Dermis blood vessel endothelial cell (primary cell): ENCODE data around the gene TMTC2. TPM values are rescaled to one million over a fixed set of nuclear protein-coding genes. Genes with fewer than 3 reads are reported as not detected.
A peak's percentile ranks its signal among the peaks of the same experiment; 100 is the strongest.

Experiments
- DNase-seq: peaks from one replicate; pipeline ENCODE4 v3.0.0; 2010
- total RNA-seq: library from RNA; depleted of rRNA; stranded (reverse); fragments of >200 nt; gene quantifications from 2 replicates; pipeline ENCODE4 v1.2.3, GENCODE V29; 2014

Gene TMTC2
- total RNA-seq, 1 donor from 2014 or later: 17.9 TPM

DNA sequence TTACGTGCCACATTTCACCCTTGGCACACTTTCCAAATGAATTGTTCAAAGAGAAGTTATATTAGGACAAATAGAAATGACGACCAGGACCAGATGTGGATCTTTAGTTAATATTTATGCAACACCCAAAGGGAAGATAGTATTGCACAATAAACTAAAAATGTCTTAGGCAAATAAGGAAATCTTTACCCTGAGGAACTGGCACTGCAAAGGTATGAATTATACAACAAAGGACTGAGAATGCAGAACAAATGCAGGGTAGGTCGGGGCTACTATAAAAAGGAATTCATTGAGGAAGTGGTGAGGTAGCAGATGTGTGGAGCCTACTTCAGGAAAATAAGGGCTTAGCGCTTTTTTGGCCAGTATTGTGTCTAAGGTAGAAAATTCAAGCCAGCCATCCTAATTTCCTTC, 3.9 kb upstream of the TMTC2 start:
- DNase-seq: no peak

DNA sequence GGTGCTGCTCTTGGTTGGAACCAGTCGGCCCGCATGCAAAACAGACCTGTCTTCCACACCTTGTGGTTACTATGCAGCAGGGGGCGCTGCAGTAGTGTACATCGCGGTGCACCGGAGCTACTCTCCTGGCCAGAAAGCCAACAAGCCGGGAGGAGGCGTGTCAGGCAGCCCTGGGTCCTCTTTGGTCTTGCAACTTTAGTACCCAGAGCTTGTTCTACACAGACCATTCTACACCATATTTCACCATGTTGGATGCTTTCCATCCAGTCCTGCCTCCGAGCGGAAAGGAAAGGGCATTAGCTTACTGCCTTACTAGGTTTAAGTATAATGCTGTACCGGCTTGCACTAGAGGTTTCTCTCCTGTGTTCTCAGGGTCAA, 927 bp upstream of the TMTC2 start:
- DNase-seq: peak; percentile 95

DNA sequence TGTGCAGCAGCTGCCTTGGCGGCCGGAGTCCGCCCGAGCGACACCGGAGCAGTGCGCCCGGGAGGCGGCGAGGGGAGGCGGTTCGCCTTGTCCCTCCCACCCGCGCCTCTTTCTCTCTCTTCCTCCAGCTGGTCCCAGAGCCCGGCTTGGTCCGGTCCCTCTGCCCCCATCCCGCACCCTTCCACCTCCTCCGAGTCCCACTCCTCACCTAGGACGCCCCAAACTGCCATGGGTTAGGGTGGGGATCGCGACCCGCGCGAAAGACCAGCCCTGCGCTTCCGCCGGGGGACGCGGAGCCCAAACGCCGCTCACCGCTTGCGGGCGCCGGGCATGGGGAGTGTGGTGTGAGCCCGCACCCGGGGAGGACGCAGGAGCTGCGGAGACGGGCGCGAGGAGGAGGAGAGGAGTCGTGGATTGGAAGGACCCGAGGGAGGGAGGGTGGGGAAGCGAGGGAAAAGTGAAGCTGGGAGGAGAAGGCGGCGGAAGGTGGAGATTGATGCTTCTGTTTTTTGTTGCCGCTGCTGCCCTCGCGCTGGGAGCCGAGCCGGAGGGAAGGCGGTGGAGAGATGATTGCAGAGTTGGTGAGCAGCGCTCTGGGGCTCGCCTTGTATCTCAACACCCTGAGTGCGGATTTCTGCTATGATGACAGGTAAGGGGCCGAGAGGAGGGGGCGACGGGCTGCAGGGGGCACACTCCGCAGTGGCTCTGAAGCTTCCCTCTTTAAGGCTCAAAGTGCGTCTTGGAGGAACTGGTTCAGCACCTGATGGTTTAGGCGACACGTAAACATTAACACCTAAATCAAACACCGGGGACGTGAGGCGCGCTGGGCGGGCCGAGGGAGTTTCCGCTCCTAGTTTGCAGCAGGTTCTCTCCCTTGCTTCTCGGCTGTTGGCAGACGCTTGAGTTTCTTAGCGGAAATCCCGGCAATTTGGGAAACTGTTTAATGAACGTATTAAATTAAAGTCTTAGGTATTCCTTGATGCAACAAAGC, 610 bp downstream of the TMTC2 start:
- DNase-seq: peak; percentile 24

DNA sequence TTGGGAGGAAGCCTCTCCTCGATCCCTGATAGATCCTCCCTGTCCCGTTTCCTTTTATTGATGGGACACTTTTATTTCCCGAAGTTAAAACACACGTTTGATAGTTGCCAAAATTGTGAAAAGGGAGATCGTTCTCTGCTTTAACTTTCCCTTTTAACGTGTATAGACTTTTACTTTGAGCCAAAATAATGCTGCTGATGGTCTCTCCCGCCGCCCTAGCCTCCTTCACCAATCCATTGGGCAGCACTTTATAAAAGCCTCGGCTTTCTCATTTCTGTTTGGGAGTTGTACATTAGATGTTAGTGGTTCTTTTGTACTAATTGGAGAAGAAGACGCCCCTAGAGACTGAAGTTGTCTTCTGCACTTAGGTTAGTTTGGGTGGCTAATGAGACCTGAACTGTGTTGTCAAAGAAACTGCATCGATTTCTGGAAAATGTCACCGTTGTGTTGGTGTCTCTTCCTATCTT, 1.4 kb downstream of the TMTC2 start:
- DNase-seq: peak; percentile 7

DNA sequence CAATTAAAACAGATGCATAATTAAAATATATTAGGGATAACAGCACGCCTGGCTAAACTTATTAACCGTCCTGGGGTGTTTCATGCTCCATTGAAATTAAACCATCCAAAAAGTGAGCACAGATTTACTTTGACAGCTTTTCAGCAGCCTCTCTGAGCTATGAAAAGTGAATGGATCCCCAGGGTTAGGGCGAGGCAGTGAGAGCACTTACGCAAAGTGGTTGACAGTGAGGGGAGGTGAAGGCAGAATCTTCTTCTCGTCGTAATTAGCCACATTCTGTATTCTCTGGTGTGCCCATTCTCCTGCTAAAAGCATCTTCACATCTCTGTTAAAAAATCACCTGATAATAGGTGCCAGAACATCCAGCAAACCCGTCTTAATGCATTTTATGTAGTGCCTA, 1.9 kb downstream of the TMTC2 start:
- no peak for DNase-seq

DNA sequence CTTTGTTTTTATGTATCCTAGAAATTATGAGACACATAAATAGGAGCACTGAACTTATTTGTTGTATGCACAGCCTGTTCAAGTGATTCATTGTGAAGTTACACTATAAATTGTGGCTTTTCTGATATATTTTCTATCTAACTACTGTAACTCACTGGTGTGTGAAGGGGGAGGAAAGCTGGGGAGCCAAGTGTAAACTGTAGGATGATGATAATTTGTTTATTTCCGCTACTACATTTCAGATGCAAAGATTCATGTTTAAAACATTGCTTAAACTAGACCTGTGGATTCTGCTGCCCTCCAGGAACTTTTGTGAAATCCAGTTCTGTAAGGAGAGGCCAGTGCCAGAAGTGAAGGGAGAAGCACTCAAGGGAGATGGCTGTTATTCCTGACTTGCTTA, 3.3 kb downstream of the TMTC2 start:
- DNase-seq: no peak

DNA sequence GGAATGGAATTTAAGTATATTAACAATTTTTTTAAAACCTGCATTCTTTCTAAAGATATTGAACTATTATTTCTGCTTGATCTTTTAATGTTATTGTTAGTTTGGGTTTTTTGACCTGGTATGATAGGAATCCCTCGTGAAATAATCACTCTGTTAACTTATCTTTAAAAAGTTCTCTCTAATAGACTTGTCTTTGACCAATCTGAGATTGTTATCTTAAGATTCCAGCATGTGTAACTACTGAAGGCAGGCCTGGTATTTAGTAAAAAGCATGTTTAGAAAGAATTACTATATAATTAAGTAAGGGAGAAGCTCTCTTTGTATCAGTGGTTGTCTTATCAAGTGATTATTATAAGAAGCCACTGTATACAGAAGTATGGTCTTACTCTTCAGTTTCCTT, 4.8 kb downstream of the TMTC2 start:
- no peak for DNase-seq

DNA sequence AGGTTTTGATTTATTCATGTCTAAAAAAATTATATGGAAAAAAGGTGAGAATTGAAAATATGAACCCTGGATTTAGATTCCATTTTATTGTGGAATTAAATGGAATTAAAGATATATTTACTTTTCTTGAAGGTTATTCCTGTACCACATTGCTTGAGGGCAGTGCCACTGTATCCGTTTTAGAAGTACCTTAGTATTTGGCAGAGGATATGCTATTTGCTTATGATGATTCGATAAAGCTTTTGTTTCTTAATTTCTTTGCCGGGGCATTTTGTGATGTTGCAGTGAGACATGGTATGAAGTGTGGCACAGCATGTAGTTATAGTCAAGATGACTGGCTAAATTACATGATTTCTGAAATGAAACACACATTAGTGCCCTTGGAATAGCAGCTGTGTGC, 7.6 kb downstream of the TMTC2 start:
- DNase-seq: no peak

DNA sequence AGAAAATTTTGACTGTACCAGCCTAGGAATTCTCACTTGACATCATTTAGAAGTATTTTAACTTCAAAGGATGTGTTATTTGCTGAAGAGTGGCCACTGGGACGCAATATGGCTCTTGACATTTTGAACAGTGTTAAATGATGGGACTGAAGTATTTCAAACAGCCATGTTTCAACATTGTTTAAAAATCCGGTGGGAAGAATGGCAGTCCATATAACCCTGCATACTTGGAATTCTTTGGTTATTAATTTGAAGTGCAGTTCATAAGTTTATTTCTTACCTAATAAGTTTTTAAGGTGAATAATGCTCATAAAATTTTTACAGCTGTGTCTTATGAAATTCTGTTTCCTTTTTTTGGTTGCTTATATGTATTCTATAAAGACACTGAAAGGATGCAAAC, 8.3 kb downstream of the TMTC2 start:
- no peak for DNase-seq

DNA sequence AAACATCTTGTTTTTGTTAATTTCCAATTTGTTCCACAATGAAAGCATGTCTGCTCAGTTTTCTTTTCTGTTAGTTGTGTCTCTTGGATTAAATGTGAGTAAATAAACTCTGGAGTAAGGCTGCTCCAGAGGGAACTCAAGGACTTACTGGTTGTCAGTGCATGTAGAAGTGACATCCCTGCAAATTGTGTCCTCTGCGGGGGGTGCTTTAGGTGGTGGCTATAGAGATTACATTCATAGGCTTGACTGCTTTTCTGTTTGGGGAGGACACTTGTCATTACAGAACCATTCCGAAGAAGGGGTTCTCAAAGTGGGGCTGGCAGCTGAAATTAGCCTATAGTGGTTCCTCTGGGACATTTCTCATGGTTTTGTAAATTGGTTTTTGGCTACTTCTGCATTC, 8.8 kb downstream of the TMTC2 start:
- no peak for DNase-seq

DNA sequence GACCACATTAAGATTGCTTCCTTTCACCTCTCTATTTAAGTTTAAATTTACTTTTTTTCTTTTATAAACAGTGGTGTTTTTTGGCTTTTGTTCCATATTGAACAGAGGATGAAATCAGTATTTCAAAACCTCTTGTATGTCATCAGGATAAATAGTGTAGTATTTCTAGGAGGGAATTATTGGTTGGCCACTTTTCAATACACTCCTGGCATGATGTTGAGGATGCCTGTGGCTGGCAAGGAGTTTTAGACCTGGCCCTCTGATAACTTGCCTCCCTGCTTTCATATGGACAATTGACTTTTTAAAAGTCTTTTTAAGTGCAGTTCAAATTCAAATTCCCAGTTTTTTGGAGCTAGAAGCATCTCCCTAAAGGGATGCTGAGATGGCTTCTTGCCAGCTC, 9.8 kb downstream of the TMTC2 start:
- DNase-seq: no peak

DNA sequence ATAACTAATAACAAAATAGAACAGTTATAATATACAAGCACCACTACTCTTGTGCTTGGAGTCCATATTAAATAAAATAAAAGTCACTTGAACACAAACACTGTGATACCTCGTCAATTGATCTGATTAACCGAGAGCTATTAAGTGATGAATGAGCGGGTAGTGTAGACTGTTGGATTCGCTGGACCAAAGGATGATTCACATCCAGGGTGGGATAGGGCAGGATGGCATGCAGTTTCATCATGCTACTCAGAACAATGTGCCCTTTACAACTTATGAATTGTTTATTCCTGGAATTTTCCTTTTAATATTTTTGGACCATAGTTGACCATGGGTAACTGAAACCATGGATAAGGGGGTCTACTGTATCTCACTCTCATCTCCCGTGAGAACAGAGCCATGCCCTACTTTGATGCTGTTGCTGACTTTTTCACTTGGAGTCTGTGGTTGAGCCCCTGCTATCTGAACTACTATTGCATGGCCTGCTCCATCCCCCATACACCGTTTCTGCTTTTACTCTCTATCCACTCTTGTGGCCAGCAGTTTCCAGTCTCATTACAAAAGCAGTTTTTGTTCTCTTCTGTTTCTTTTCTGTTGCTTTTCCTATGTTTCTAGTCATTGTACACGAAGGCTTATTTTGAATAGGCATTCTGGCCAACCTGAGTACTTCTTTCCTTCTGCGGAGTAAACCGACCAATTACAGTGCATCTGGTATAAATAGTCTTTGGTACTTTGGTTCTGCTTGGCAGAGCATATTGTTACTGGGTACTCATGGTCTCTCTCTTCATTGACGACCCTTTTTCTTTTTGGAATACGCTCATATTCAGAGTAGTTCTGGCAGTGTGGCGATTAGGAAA, 12.2 kb downstream of the TMTC2 start:
- no peak for DNase-seq

DNA sequence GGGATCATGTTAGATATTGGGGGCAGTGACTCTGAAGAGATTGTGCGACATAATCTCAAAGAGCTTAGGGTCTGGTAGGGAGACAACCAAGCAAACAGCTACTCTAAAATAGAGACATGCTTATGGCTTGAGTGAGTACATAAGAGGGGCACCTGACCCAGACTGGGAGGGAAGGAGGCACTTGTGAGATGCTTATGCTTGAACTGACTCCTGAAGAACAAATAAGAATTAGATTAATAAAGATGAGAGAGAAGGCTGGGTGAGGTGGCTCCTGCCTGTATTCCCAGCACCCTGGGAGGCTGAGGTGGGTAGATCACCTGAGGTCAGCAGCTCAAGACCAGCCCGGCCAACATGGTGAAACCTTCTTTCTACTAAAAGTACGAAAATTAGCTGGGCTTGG, 19.1 kb downstream of the TMTC2 start:
- DNase-seq: no peak

DNA sequence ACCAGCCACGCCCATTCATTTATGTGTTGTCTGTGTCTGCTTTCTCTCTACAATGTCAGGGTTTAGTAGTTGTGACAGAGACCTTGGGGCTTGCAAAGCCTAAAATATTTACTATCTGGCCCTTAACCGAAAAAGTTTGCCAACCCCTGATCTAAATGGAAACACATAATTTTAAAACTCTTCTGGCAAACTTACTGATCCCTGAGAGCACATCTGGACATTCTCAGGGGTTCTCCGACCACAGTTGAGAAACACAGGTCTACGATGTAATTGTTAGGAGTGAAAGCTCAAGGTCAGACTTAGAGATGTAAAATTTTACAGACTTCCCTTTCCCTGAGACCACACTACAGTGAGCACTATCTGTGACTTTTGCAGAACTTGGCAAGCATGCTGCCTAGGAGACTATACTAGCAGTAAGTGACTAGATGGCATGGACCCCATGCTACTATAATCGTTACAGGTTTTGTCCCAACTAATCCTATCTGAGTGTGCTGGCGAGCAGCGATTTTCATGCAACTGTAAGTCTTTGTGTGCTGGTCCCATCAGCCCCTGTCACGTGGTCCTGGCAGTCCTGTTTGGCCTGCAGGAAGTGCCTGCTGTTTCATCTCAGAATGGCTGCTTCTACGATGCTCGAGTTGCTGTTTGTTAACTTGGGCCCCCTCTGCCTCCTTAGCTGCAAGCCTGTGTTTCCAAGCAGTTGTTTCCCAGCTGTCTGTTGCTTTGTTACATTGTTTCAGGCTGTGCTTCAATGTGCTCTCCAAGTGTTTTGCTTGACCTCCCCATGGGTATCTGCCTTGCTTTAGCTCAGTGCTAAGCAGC, 21.6 kb downstream of the TMTC2 start:
- DNase-seq: no peak

DNA sequence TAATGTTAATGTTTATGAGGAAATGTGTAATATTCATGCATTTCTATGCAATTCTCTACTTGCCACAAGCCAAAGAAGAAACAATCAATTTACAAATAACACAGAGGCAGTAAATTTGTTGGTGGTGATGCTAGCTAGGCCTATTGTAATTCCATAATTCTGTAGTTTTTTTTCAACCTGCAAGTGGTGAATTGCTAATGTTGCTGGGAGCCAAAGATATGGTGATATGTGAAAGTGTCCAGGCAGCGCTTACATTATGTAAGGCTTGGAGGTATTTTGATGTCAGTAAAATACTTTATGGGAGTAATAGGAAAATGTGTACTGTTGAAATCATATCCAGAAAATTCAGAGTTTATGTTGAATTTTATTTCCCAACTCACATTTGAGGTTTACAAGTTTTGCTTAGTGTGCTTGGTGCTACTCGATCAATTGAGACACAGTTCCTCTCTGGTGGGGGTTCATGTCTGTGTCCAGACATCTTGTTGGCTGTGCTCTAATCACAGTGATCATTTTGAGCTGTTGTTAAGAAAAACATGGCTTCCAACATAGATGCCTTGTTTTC, 23.2 kb downstream of the TMTC2 start:
- no peak for DNase-seq

DNA sequence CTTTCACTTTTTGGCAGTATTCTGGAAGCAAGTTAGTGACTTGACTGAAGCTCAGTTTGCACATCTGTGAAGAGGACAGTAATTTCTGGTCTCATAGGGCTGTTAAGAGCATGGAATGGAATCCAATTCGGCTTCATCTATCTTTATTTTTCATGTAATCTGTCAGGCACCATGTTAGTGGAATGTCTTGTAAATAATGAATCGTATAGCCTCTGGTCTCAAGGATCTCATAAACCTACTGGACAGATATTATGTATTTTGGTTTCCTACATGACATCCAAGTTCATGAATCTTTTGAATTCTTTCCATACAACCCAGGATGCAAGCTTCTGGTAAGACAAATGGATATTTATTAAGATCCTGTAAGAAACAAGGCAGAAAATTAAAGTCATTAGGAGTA, 24.0 kb downstream of the TMTC2 start:
- DNase-seq: no peak

DNA sequence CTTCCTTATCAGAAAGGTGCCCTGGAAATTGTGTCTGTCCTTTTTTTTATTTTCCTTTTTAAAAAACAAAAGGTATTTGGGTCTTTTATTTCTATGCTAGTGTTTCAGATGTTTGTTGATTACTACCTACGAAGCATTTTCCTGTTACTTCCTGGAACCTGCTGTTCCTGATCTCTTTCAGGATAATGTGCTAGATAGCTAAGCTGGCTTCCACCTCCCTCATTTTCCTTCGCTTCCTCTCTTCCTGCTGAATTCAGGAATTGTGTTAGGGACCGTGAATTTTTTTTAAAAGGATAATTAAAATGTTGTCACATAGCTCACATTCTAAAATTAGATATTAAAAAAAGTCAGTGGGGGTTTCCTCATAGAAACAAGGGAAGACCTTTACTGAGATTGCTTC, 27.7 kb downstream of the TMTC2 start:
- no peak for DNase-seq

DNA sequence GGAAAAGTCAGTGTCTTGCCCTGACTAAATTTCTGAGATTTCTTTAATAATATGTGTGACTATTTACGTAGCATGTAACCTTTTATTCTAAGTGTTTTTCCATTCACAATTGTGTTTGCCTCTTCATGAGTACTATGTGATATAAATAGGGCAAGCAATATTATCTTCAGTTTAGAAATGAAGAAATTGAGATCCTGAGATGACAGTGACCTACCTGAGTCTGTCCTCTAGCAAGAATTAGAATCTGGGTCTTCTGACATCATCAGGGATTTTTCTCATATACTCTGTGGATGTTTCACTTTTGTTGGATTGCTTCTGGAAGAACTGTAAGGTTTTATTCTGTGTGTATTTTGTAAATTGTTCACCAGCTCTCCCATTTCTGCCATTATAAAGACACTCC, 35.0 kb downstream of the TMTC2 start:
- no peak for DNase-seq

DNA sequence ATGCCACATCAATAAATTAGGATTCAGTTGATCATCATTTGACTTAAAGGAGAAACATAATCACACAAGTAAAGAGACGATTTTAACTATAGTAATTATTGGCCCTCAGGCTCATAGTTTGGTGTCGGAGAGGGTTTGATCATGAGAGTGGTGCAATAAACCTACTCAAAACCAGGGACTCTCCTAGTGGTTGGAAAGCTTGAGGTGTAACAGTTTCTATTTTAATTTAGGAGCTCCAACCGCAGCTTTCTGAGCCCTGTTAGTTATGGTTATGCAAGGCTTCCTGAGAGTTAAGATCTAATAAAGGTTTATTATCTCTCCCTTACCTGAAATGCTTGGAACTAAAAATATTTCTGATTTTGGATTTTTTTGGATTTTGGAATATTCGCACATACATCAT, 36.4 kb downstream of the TMTC2 start:
- no peak for DNase-seq

DNA sequence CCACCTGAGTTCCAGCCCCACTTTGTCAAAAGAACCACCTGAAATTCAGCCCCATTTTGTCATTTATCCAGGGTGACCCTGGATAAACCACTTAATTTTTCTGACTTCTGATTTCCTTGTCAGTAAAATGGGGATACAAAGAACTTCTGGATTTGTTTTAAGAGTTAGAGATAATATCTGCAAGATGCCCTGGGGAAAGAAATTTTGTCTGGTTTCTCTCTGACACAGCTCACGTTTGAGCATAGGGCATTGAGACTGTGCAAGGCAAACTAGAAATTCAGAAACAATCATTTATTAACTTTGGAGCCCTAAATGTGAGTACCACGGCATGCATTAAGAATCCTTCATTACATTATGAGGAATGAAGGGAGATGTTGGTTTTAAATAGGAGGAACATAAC, 37.2 kb downstream of the TMTC2 start:
- DNase-seq: no peak

DNA sequence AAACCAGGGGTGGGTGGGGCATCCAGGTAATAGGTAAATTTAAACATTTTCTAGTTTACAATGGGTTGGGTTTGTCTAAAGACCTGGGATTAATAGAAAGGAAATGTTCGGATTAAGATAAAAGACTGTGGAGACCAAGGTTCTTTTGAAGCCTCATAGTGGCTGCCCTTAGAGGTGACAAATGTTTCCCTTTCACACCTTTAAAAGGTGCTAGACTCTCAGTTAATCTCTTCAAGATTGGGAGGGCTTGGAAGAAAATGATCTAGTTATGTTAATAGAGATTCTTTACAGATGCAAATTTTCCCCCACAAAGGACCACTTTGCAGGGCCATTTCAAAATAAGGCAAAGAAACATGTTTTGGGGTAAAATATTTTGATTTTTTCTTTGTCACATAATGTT, 39.0 kb downstream of the TMTC2 start:
- no peak for DNase-seq

DNA sequence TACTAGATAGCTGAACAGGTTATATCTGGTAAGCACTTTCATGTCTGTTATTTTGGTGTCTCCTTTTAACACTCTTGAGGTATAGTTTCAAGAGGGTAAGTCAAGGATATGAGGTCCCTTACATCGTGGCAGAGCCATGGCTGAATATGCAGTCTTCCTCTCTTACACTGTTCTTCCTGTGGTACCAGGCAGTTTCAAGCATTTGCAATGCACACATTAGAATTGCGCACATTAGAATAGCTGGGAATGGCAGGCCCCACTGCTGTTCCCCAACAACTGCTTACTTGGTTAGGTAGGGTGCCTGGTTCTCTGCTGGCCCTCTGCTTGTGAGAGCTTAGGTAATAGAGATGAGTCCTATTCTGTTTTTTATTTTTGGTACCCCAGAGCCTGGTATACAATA, 41.2 kb downstream of the TMTC2 start:
- DNase-seq: no peak
